Activated CD4-positive, CD25-positive, alpha-beta regulatory T cell (primary cell): ENCODE data around the gene TJP3.
A peak's percentile ranks its signal among the peaks of the same experiment; 100 is the strongest.
"Not testable (repeated sequence)": the region's sequence is repeated elsewhere in the genome, so short reads cannot be mapped to it uniquely, and the experiment has no call there.

Experiments
- DNase-seq, 4 experiments: peaks; one replicate each; lab custom pipeline; 2025; lab: John Stamatoyannopoulos, UW

TJP3 gene, protein sequence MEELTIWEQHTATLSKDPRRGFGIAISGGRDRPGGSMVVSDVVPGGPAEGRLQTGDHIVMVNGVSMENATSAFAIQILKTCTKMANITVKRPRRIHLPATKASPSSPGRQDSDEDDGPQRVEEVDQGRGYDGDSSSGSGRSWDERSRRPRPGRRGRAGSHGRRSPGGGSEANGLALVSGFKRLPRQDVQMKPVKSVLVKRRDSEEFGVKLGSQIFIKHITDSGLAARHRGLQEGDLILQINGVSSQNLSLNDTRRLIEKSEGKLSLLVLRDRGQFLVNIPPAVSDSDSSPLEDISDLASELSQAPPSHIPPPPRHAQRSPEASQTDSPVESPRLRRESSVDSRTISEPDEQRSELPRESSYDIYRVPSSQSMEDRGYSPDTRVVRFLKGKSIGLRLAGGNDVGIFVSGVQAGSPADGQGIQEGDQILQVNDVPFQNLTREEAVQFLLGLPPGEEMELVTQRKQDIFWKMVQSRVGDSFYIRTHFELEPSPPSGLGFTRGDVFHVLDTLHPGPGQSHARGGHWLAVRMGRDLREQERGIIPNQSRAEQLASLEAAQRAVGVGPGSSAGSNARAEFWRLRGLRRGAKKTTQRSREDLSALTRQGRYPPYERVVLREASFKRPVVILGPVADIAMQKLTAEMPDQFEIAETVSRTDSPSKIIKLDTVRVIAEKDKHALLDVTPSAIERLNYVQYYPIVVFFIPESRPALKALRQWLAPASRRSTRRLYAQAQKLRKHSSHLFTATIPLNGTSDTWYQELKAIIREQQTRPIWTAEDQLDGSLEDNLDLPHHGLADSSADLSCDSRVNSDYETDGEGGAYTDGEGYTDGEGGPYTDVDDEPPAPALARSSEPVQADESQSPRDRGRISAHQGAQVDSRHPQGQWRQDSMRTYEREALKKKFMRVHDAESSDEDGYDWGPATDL

DNA sequence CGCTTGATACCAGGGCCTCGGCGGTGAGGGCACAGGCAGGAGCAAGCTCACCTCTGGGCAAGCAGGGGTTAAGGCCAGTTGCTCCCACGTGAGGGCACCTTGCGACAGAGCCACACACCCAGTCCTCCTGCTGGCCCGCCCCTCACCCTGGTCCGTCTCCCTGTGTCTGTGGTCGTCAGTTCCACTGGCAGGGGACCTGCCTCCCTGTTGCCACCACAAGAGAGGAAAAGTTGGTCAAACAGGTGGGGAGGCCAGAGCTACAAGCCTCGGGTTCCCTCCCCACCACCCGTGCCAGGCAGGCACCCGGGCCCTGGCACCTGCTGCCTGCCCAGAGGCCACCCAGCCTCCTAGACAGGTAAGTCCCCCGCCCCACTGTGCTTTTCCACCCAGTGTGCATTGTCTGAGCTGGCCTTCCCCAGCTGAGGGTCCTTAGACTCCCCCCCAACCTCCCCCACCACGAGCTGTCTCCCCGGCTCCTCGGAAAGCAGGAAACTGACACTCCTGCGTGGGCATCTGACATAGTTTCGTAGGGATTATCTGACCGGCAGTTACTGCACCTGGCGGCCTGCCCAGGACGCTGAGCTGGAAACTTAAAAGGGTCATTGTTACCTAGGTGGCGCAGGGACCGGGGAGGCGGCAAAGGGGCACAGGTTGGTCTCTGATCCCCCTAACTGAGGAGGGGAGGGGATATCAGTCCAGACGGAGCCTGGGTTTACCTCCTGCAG, at the start of gene TJP3:
Gene TJP3 (plus strand): TSS at position 178 of the 725 bp plus-strand sequence. CDS start 20,049 bp downstream, outside the sequence.
- DNase-seq: no peak

DNA sequence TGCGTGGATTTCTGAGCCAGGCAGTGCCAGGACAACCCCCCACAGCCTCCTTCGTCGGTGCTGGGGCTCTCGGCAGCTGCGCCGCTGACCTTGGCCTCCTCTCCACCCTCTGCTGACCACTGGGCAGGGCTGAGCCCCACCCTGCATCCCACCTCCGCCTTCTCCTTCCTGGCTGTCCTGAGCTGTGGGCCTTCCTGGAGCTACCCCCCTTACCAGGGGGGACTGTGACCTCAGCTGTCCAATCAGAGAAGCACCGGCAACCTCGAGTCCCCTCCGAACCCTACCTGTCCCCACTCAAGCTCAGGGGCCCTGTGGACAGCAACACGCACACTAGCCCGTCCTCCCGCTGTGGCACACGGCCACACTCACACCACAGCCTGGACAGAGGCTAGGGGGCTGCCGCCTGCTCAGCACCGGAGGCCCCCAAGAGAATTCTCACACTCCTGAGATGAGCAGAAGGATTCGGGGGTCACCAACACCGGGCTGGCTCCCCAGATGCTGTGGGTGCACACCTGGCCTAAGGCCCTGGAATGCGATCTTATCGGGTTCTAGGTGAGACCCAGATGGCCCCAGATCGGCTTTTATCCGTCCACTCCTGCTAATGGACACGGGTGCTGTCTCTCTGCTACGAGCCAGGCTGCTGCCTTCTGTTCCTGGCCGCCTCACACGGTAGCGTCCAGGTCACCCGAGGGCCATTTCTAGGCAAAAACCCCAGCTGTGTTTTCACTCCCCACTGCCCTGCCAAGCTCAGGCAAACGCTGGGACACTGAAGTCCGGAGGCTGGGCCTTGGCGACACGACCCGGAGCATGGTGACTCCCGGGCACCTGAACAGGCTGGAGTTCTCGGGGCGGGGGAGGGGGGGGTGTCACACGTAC, 49.1 kb upstream of the TJP3 start:
- DNase-seq: no peak

DNA sequence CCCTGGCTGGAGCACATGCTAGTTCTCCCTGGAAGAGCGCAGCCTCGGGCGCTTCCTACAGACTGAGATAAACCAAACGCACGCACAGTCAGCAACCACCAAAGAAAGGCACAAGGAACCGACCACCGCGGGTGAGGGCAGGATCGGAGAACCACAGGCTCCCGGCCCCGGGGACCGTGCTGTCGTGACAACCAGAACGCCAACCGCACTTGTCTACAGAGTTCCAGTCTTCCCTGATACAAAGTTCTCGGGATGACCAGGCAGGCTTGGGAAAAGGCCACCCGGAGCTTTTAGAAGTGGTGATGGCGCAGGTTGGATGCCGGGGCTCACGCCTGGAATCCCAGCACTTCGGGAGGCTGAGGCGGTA, 48.5 kb upstream of the TJP3 start:
- no peak for DNase-seq

DNA sequence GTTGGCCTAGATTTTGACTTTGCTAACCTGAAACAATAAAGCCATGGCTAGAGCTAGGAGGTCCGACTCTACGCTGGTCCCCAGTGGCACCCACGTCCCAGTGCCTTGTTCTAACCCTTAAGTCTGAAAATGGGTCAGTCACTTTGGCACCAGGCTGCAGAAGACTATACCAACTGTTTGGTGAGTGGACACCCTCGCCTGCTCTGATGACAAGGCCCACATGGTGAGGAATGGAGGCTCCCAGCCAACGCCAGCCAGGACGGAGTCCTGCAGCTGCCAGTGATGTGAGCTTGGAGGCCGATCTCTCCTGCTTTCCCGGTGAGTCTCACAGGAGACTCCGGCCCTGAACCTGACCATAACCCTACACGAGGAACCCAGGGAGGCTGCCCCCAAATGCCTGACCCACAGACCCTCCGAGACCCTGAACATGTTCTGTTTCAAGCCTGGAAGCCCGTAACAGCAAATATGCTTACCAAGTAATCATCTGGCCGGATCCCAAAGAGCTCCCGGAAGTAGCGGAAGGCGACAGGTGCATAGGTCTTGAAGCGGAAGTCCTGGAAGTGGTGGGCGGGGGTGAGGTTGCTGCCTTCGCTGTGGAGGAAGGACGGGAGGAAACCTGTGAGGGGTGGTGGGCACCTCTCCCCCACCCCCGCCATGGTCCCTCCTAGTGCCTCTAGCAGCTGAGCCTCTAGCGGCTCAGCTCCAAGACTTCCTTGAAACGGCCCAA, 47.5 kb upstream of the TJP3 start:
- DNase-seq: no peak

DNA sequence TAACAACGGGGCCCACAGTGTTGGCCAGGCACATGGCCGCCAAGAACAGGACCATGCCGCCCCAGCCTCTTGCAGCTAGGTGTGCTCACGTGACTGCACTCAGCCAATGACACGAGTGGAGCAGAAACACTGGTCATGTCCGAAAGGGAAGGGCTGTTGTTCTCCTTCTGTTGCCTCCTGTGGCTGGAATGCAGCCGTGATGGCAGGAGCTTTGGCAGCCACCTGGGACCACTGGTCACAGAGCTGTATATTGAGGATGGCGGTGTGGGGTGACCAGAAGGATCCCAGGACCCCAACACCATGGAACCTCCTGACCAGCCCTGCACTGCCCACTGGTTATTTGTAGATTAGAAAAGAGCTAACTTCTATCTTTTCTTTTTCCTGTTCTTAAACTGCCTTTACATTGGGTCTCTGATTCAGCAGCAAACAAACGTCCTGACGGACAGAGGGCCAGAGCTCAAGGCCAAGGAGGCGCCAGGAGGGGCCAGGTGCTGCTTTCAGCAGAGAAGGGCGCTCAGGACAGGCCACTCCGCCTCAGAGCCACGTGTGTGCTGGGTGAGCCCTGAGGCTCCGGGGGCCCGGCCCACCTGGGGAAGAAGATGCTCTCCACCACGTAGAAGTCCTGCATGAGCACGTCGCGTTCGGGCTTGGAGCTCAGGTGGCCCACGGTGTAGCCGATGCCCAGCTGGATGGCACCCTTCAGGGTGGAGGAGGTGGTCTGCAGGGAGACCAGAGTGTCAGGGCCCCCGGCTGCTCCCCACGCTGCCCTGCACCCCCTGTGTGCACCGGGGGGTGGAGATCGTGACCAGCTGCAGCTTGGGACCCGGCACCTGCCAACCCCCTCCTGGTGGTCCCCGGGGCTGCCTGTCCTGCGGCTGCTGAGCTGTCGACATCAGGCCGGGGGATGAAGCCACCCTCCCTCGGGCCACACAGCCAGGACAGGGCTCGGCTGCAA, 46.6 kb upstream of the TJP3 start:
- DNase-seq: no peak

DNA sequence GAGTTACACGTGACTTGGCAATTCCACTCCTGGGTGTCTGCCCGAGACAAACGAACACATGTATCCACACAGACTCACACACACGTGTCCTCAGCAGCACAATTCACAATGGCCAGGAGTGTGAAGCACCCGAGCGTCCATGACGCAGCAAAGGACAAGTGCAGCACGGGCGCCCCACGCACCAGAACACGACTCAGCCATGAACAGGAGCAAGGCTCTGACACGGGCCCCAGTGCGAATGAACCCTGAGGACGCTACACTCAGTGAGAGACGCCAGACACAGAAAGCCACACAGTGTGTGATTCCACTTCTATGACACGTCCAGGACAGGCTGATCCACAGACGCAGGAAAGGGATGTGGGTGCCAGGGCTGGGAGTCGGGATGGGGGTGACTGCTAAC, 44.3 kb upstream of the TJP3 start:
- DNase-seq: no peak

DNA sequence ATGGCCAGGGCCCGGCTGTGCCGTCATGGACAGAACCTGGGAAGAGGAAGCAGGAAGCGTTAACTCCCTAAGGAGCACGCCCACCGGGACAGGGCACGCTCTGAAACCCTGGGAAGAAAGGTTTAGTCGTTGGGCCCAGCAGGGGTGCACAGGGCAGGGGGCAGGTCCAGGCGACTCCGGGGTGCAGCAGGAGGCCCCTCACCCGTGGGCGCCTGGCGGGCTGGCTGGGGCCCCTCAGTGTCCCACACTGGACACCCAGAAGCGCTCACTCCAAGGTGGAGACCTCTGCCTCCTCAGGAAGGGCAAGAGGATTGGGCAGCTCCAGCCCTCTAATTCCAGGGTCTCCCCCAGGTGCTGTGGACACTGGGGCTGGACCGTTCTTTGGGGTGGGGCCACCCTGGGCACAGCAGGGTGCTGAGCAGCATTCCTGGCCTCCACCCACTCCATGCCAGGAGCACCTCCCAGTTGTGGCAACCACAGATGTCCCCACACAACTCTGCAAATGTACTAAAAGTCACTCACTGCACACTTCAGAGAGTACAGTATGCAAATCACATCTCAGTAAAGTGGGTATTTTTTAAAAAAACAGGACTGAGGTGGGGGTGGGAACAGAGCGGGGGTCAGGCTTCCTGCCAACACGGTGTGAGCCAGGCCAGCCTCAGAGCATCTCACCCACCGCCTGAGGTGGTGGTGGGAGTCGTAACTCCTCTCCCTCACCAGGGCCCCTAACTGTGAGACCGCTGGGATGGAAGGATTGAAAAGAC, 43.1 kb upstream of the TJP3 start:
- DNase-seq: no peak

DNA sequence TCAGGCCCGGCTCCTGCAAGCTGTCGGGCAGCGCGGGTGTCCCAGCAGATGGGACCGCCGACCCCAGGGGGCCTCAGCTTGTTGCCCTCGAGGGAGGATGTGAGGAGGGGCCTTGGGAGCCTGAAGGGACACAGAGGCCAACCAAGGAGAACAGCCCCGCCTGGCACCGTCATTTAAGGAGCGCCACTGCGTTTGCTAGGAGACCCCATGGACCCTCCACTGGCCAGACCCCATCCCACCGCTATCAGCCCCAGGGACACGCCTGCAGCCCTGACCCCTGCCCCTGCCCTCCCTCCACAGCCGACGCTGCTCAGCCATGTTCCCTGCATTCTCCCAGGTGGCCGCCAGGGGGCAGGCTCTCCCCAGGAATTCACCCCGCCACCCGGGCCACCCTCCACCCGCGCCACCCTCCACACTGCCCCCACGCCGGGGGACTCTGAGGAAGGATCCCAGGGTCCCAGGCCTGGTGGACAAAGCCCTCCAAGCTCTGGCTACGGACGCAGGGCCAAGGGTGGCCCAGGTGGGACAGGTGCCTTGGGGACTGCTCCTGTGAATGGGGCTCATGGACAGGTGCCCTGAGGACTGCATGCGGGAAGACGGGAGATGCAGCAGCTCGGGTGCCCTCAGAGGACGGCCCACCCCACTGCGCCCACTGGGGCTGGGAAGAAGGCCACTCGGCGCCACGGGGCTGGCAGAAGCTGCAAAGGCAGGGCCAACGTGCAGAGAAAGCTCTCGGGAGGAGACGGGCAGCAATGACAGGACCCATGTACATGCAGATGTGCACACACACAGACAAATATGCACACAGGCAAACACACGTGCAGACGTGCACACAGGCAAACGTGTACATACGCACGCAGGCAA, 42.3 kb upstream of the TJP3 start:
- peak; percentile 53 to 71 (median 60) for DNase-seq

DNA sequence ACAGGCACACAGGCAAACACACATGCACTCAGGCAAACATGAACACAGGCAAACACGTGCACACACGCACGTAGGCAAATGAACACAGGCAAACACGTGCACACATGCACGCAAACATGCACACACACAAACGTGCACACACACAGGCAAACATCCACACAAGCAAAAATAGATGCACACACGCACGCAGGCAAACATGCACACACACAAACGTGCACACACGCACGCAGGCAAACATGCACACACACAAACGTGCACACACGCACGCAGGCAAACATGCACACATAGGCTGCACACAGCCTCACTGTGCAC, 41.7 kb upstream of the TJP3 start:
- not testable (repeated sequence) for DNase-seq

DNA sequence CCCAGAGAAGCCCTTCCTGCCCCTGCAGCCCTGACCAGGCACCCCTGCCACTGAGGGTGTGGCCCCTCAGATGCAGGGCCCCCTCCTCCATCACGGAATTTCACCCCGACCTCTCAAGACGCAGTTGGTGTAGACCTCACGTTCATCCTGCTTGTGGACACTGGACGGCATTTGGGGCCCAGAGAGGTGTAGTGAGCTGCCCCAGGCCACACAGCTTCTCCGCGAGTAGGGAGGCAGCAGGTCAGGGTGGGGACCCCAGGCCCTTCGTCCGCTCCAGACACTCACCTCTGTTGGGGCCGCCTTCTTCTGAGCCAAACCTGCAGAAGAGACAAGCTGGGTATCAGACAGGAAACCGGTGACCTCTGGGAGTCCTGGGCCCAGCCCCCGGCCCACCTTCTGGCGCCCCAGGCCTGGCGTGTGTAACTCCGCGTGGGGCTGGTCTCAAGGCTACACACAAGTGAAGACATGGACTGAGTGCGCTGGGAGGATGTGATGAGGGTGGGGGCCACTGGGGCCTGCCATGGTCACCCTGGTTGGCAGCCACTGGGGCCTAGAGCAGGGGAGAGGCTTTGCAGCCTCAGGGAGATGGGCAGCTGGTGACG, 41.0 kb upstream of the TJP3 start:
- no peak for DNase-seq

DNA sequence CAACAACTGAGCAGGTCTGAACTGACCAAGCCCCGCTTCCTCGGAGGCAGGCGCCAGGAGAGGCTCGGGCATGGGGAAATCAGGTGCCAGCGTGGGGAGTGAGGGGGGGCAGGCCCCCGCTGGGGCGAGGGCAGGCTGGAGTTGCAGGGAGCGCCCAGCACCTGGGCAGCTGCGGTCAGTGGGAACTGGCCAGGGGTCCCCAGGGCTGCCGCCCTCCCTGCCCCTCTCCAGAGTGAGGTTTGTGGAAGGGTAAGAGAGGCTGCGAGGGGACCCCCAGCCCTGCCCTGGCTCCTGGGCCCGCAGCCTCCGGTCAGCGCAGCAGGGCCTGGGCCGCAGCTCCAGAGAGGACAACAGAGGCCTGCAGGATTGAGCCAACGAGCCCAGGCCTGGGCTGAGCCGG, 40.4 kb upstream of the TJP3 start:
- DNase-seq: no peak

DNA sequence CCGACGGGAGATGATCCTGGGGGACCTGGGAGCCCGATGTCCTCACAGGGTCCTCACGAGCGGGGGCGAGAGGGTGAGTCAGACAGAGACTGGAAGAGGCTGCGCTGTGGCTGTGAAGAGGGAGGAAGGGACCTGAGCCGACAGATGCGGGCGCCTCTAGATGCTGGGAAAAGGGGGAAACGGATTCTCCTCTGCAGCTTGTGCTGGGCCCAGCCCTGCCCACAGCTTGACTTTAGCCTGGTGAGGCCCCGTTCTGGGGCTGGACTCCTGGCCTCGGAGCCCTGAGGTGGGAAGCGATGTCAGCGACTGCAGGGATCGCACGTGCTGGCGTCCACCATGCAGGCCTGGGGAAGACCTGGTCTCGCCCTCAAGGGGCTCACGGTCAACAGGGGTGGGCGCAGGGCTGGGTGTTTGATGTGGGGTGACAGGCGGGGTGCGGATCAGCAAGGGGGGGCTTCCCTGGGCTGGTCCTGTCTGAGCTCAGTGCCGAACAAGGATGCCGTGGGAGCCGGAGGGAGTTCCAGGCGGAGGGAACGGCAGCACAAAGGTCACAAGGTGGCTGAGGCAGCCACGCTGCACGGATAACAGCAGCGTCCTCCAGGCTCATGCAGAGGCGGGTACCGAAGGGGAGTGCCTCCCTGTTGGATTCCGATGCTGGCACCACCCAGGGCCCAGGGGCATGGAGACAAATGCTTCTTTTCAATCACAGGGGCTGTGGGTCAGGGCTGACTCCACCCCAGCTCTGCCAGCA, 39.7 kb upstream of the TJP3 start:
- no peak for DNase-seq

DNA sequence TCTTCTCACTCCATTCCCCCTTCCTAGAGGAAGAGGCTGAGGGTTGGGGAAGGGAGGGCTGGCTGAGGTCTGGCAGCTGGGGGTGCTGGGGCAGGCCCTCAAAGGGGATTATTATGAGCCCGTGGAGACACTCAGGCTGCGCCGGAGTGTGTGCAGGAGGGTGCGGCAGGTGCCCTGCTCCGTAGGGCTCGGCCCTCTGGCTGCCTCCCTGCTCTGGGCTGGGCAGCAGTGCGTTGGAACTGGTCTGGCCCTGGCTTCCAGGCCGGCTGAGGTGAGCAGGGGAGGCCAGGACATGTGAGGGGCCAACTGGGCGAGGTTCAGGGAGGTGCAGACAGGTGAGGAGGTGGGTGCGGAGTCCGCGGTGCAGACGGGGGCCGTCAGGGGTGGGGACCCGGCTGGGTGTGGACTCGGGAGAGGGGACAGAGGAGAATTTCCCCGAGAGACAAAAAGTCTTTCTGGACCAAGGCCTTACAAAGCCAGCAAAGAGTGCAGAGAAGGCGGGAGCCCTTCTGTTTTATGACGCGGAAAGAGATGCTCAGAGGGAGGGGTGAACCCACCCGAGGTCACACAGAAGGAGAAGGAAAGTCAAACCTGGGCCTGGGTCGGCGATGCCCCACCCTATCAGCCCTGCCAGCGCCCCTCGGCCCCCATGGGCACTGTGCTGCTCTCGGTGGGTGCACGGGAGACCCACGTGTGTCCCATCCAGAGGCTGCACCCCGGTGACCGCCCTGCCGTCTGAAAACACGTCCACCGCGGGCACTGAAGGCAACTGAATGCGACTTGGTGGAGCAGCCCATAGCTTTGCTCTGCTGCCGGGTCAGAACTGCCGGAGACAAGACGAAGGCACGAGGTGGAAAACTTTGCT, 38.9 kb upstream of the TJP3 start:
- no peak for DNase-seq

DNA sequence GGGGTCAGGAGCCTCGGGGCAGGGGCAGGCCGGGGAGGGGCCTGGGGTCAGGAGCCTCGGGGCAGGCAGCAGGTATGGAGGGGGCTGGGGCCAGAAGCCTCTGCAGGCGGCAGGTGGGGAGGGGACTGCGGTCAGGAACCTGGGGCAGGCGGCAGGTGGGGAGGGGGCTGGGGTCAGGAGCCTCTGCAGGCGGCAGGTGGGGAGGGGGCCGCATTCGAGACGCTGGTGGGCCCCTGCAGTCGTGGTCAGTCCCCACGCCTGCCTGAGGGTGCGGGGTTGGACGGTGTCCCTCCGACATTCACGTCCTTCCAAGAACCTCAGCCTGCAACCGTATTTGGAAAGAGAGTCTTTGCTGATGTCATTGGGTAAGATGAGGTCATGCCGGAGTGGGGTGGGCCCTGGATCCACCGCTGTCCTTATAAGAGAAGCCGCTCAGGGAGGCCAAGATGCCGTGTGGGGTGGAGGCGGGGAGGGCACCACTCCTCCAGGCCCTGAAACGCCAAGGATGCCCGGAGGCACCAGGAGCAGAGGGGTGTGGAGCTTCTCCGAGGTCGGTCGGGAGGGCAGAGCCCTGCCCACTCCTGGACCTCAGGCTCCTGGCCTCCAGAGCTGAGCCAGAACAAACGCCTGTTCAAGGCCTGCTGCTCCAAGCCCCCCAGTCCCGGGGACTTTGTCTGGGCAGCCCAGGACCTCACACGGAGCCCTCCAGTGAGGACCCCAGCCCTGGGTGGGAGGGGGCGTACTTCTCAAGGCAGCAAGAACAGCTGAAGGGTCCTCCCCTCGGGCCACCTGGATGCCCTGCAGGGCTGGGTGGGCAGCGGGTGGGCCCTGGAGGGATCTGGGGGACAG, 38.0 kb upstream of the TJP3 start:
- DNase-seq: no peak
